Trophoblast cell (in vitro differentiated cells and primary cell): ENCODE measurements around the gene YY1.
"Not testable (repeated sequence)": the region's sequence is repeated elsewhere in the genome, so short reads cannot be mapped to it uniquely, and the experiment has no call there.

Source experiments
- DNase-seq, 2 donors: peaks; one replicate each; pipeline ENCODE4 v3.0.0-alpha.2; 2016
- H2AFZ ChIP-seq: 2 replicates; pipeline ENCODE4 v1.6.1; 2013; ENCODE audit warnings: low read length, moderate library complexity, mild to moderate bottlenecking; ENCODE audit not compliant: insufficient read depth, poor library complexity
- H2AK5ac ChIP-seq: 2 replicates; pipeline ENCODE4 v1.6.1; 2013; ENCODE audit warnings: mild to moderate bottlenecking, low read length
- H2BK120ac ChIP-seq: 2 replicates; pipeline ENCODE4 v1.6.1; 2013; ENCODE audit warnings: low read length, mild to moderate bottlenecking, moderate library complexity; ENCODE audit not compliant: insufficient read depth, poor library complexity
- H2BK12ac ChIP-seq: 2 replicates; pipeline ENCODE4 v1.6.1; 2013; ENCODE audit warnings: mild to moderate bottlenecking, low read length, moderate library complexity
- H2BK5ac ChIP-seq: 2 replicates; pipeline ENCODE4 v1.6.1; 2013; ENCODE audit warnings: low read length, low read depth, moderate library complexity, mild to moderate bottlenecking; ENCODE audit not compliant: poor library complexity
- H3K14ac ChIP-seq: 2 replicates; pipeline ENCODE4 v1.6.1; 2013; ENCODE audit warnings: mild to moderate bottlenecking, low read length
- H3K18ac ChIP-seq: 2 replicates; pipeline ENCODE4 v1.6.1; 2013; ENCODE audit warnings: mild to moderate bottlenecking, low read length
- H3K23ac ChIP-seq: 2 replicates; pipeline ENCODE4 v1.6.1; 2013; ENCODE audit warnings: low read length
- H3K27ac ChIP-seq: 2 replicates; pipeline ENCODE4 v1.5.1; 2013; ENCODE audit warnings: low read depth, mild to moderate bottlenecking, inconsistent platforms, low read length, moderate library complexity
- H3K27me3 ChIP-seq: 2 replicates; pipeline ENCODE4 v1.6.1; 2013; ENCODE audit warnings: inconsistent platforms, mild to moderate bottlenecking, low read length, moderate library complexity; ENCODE audit not compliant: insufficient read depth
- H3K36me3 ChIP-seq, 2 experiments: 1 replicate in 1 of 2; 2 replicates in 1 of 2; pipeline ENCODE4 v1.6.1; 2013; ENCODE audit warnings: low read length in 2 of 2, mild to moderate bottlenecking in 2 of 2, moderate library complexity in 1 of 2; ENCODE audit not compliant: insufficient read depth in 2 of 2, control insufficient read depth in 1 of 2
- H3K4ac ChIP-seq: 2 replicates; pipeline ENCODE4 v1.6.1; 2013; ENCODE audit warnings: low read depth, mild to moderate bottlenecking, low read length, moderate library complexity
- H3K4me1 ChIP-seq, 2 experiments: 1 replicate in 1 of 2; 2 replicates in 1 of 2; pipeline ENCODE4 v1.6.1; 2013; ENCODE audit warnings: low read length in 2 of 2, mild to moderate bottlenecking in 2 of 2, moderate library complexity in 1 of 2; ENCODE audit not compliant: insufficient read depth in 2 of 2, control insufficient read depth in 1 of 2
- H3K4me2 ChIP-seq: 2 replicates; pipeline ENCODE4 v1.6.1; 2013; ENCODE audit warnings: inconsistent platforms, mild to moderate bottlenecking, low read length, moderate library complexity
- H3K4me3 ChIP-seq: 2 replicates; pipeline ENCODE4 v1.5.1; 2013; ENCODE audit warnings: mild to moderate bottlenecking, low read depth, low read length, inconsistent platforms
- H3K79me1 ChIP-seq: one replicate; pipeline ENCODE4 v1.6.1; 2013; ENCODE audit warnings: low read length
- H3K79me2 ChIP-seq: 2 replicates; pipeline ENCODE4 v1.6.1; 2013; ENCODE audit warnings: low read length, mild to moderate bottlenecking; ENCODE audit not compliant: control insufficient read depth, insufficient read depth, poor library complexity
- H3K9ac ChIP-seq: 2 replicates; pipeline ENCODE4 v1.6.1; 2013; ENCODE audit warnings: mild to moderate bottlenecking, low read length
- H3K9me3 ChIP-seq: 2 replicates; pipeline ENCODE4 v1.6.1; 2013; ENCODE audit warnings: low read depth, mild to moderate bottlenecking, control low read depth, inconsistent platforms, low read length; ENCODE audit not compliant: insufficient read depth
- H4K12ac ChIP-seq: 2 replicates; pipeline ENCODE4 v1.6.1; 2013; ENCODE audit warnings: low read depth, mild to moderate bottlenecking, low read length, moderate library complexity
- H4K8ac ChIP-seq: 2 replicates; pipeline ENCODE4 v1.6.1; 2013; ENCODE audit warnings: low read depth, mild to moderate bottlenecking, low read length, moderate library complexity
- H4K91ac ChIP-seq: one replicate; pipeline ENCODE4 v1.6.1; 2013; ENCODE audit warnings: low read depth, mild to moderate bottlenecking, low read length, moderate library complexity
- WGBS: extraction: QIAGEN DNeasy Blood & Tissue Kit; methylation state at CpG from one replicate; pipeline ENCODE4 v1.1.7; 2013; ENCODE audit warnings: missing lambda C conversion rate; ENCODE audit not compliant: insufficient read length, insufficient coverage; ENCODE audit errors: extremely low coverage; 5-methylcytosine and 5-hydroxymethylcytosine counted together

The YY1 gene

GRCh38 chr14:100306998-100307765 lies 68.2 kb downstream of the YY1 start:
- WGBS, result no CpG with 5 or more reads among the region's 49 CpGs

GRCh38 chr14:100307766-100308426 lies 69.0 kb downstream of the YY1 start:
- no peak overlapping the region for H4K12ac ChIP-seq
- WGBS, result no CpG with 5 or more reads among the region's 5 CpGs
- no peak overlapping the region for H3K14ac ChIP-seq

More at GRCh38 chr14:100306998-100307765, 68.2 kb downstream of the YY1 start:
- H4K8ac ChIP-seq, result peak overlapping the region; percentile 93
- no peaks in the 10 kb centered on the region for H3K36me3 ChIP-seq
- H3K14ac ChIP-seq, result peak overlapping the region; percentile 92
- peak overlapping the region; percentile 86 for H2BK5ac ChIP-seq
- H2AK5ac ChIP-seq, result peak overlapping the region; percentile 52
- peak overlapping the region; percentile 12 for H2BK12ac ChIP-seq
- peak overlapping the region; percentile 88 for H3K4me3 ChIP-seq
- peak overlapping the region; percentile 94 for H2AFZ ChIP-seq
- H3K4me1 ChIP-seq, result peaks cover 16 to 19% of the 10 kb centered on the region in 2 experiments
- peak overlapping the region; percentile 90 for H3K4ac ChIP-seq
- peaks cover 12% of the 10 kb centered on the region for H3K79me2 ChIP-seq
- peak overlapping the region; percentile 91 for H2BK120ac ChIP-seq
- H4K91ac ChIP-seq, result peak overlapping the region; percentile 95
- peak; percentile 10 to 44 for DNase-seq
- no peaks in the 10 kb centered on the region for H3K27me3 ChIP-seq
- peak overlapping the region; percentile 90 for H3K9ac ChIP-seq
- no peaks in the 10 kb centered on the region for H3K9me3 ChIP-seq
- H3K27ac ChIP-seq, result peak overlapping the region; percentile 67
- peaks cover 13% of the 10 kb centered on the region for H3K79me1 ChIP-seq
- peak overlapping the region; percentile 82 for H4K12ac ChIP-seq
- peak overlapping the region; percentile 89 for H3K4me2 ChIP-seq
- peak overlapping the region; percentile 97 for H3K18ac ChIP-seq
- no peak overlapping the region for H3K23ac ChIP-seq

DNA sequence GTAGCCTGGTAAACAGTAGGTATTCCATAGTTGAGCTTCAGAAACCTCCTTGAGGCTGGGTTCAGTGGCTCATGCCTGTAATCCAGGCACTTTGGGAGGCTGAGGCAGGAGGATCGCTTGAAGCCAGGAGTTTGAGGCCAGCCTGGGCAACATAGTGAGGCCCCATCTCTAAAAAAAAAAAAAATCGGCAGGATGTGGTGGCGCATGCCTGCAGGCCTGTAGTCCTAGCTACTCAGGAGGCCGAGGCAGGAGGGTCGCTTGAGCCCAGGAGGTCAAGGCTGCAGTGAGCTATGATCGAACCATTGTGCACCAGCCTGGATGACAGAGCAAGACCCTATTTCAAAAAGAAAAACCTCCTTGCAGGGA lies 69.5 kb downstream of the YY1 start:
- not testable (repeated sequence) for H3K4me2 ChIP-seq, H2BK12ac ChIP-seq, H2AFZ ChIP-seq, H2AK5ac ChIP-seq, DNase-seq, H4K91ac ChIP-seq, H4K8ac ChIP-seq, H3K36me3 ChIP-seq, H3K27ac ChIP-seq, H3K9me3 ChIP-seq, H2BK5ac ChIP-seq, H3K23ac ChIP-seq, H3K4me3 ChIP-seq, H3K14ac ChIP-seq, H2BK120ac ChIP-seq, H3K4ac ChIP-seq, H4K12ac ChIP-seq, H3K27me3 ChIP-seq, H3K18ac ChIP-seq, H3K9ac ChIP-seq
- WGBS, result no CpG with 5 or more reads among the region's 6 CpGs
- Histone ChIP-seq H3K4me1 (peaks cover 18 to 19% of the 10 kb centered on the region in 2 experiments), H3K79me1 (peaks cover 13% of the 10 kb centered on the region), H3K79me2 (peaks cover 12% of the 10 kb centered on the region)

More at GRCh38 chr14:100307766-100308426, 69.0 kb downstream of the YY1 start:
- Histone ChIP-seq H2BK120ac (no peak overlapping the region), H3K36me3 (no peaks in the 10 kb centered on the region), H3K9ac (no peak overlapping the region), H3K4ac (no peak overlapping the region), H4K8ac (no peak overlapping the region), H2BK12ac (no peak overlapping the region), H3K79me1 (peaks cover 13% of the 10 kb centered on the region), H2AFZ (no peak overlapping the region), H3K4me1 (peaks cover 18 to 19% of the 10 kb centered on the region in 2 experiments), H2AK5ac (no peak overlapping the region), H3K27ac (no peak overlapping the region), H4K91ac (no peak overlapping the region), H3K4me3 (no peak overlapping the region), H3K23ac (no peak overlapping the region), H3K9me3 (no peaks in the 10 kb centered on the region), H3K4me2 (peak overlapping the region; percentile 89), H3K79me2 (peaks cover 12% of the 10 kb centered on the region), H3K27me3 (no peaks in the 10 kb centered on the region), H3K18ac (no peak overlapping the region), H2BK5ac (no peak overlapping the region)
- DNase-seq, result peak; percentile 60 to 86

- Histone ChIP-seq H3K14ac (no peak overlapping the region), H3K9ac (no peak overlapping the region), H4K12ac (no peak overlapping the region), H3K23ac (no peak overlapping the region), H3K4me1 (peaks cover 18 to 19% of the 10 kb centered on the region in 2 experiments), H3K4ac (no peak overlapping the region), H3K79me2 (peaks cover 12% of the 10 kb centered on the region), H2BK12ac (no peak overlapping the region), H3K27me3 (no peaks in the 10 kb centered on the region), H2AFZ (no peak overlapping the region), H3K18ac (no peak overlapping the region), H3K4me2 (no peak overlapping the region), H3K4me3 (no peak overlapping the region), H2BK120ac (no peak overlapping the region), H2AK5ac (no peak overlapping the region), H4K91ac (no peak overlapping the region), H3K36me3 (no peaks in the 10 kb centered on the region), H3K9me3 (no peaks in the 10 kb centered on the region), H2BK5ac (no peak overlapping the region), H3K27ac (no peak overlapping the region), H3K79me1 (peaks cover 13% of the 10 kb centered on the region), H4K8ac (no peak overlapping the region)
- DNase-seq, result no peak
- WGBS, result no CpG with 5 or more reads among the region's 8 CpGs
Observed at GRCh38 chr14:100309028-100309737, 70.2 kb downstream of the YY1 start.
